Liver (tissue), 9 donors: Measurements from ENCODE around the gene P3H4. TPM values are rescaled to one million over a fixed set of nuclear protein-coding genes. Genes with fewer than 3 reads are reported as not detected.

Experiments
- DNase-seq: peaks from one replicate; pipeline ENCODE4 v3.0.0-alpha.2; 2017; ENCODE audit warnings: low spot score
- H3K27ac ChIP-seq, 2 donors: one replicate each; pipeline ENCODE4 v1.7.0; 2013; ENCODE audit warnings: inconsistent platforms in 2 of 2, low read length in 2 of 2, control low read depth in 1 of 2, low read depth in 1 of 2, mild to moderate bottlenecking in 1 of 2
- H3K27me3 ChIP-seq, 4 donors: one replicate each; pipeline versions ENCODE4 v1.6.1 to v1.7.0; 2013; ENCODE audit warnings: low read length in 3 of 4, inconsistent platforms in 1 of 4, mild to moderate bottlenecking in 1 of 4, moderate library complexity in 1 of 4; ENCODE audit not compliant: control insufficient read depth in 4 of 4, insufficient read depth in 4 of 4
- H3K36me3 ChIP-seq, 4 donors: one replicate each; pipeline versions ENCODE4 v1.6.1 to v1.7.0; 2013; ENCODE audit warnings: low read length in 3 of 4, mild to moderate bottlenecking in 3 of 4, low read depth in 1 of 4, moderate library complexity in 1 of 4; ENCODE audit not compliant: control insufficient read depth in 4 of 4, insufficient read depth in 3 of 4
- H3K4me1 ChIP-seq, 4 donors: one replicate each; pipeline versions ENCODE4 v1.6.1 to v1.7.0; 2013; ENCODE audit warnings: low read length in 3 of 4, mild to moderate bottlenecking in 3 of 4, moderate library complexity in 1 of 4; ENCODE audit not compliant: control insufficient read depth in 4 of 4, insufficient read depth in 4 of 4
- H3K4me3 ChIP-seq, 3 donors: one replicate each; pipeline versions ENCODE4 v1.6.1 to v1.7.0; 2013; ENCODE audit warnings: low read length in 3 of 3, control low read depth in 1 of 3, low read depth in 1 of 3, mild to moderate bottlenecking in 1 of 3
- H3K9ac ChIP-seq, 2 donors: one replicate each; pipeline ENCODE4 v1.7.0; 2013; ENCODE audit warnings: low read length in 2 of 2, mild to moderate bottlenecking in 2 of 2, moderate library complexity in 2 of 2, control low read depth in 1 of 2, low read depth in 1 of 2
- H3K9me3 ChIP-seq, 4 donors: one replicate each; pipeline versions ENCODE4 v1.6.1 to v1.7.0; 2013; ENCODE audit warnings: low read length in 3 of 4; ENCODE audit not compliant: control insufficient read depth in 4 of 4
- ATF3 ChIP-seq: IDR thresholded peaks from 2 replicates; pipeline ENCODE4 v1.6.1; 2016; ENCODE audit warnings: antibody characterized with exemption
- CTCF ChIP-seq: fragments of 150-350 bp; IDR thresholded peaks from 2 replicates; pipeline ENCODE4 v1.5.1; 2017; ENCODE audit warnings: improper control_type of control experiment, low read depth, low read length; ENCODE audit not compliant: missing input control
- EGR1 ChIP-seq, 2 donors: IDR thresholded peaks; 2 replicates each; pipeline ENCODE4 v1.6.1; 2016 to 2018; ENCODE audit warnings: antibody characterized with exemption in 2 of 2, low read depth in 2 of 2
- FOXA1 ChIP-seq: IDR thresholded peaks from 2 replicates; pipeline ENCODE4 v1.6.1; 2016; ENCODE audit warnings: antibody characterized with exemption
- FOXA2 ChIP-seq: IDR thresholded peaks from 2 replicates; pipeline ENCODE4 v1.6.1; 2016; ENCODE audit warnings: antibody characterized with exemption
- GABPA ChIP-seq, 2 donors: IDR thresholded peaks in 1 of 2; conservative IDR thresholded peaks in 1 of 2; 2 replicates each; pipeline ENCODE4 v1.6.1; 2016; ENCODE audit warnings: antibody characterized with exemption in 2 of 2, mild to moderate bottlenecking in 1 of 2, moderate library complexity in 1 of 2
- HNF4A ChIP-seq, 2 donors: conservative IDR thresholded peaks; 2 replicates each; pipeline ENCODE4 v1.6.1; 2016; ENCODE audit warnings: antibody characterized with exemption in 2 of 2, mild to moderate bottlenecking in 2 of 2
- HNF4G ChIP-seq: IDR thresholded peaks from 2 replicates; pipeline ENCODE4 v1.6.1; 2016; ENCODE audit warnings: antibody characterized with exemption
- JUND ChIP-seq, 2 donors: IDR thresholded peaks; 2 replicates each; pipeline ENCODE4 v1.6.1; 2016; ENCODE audit warnings: antibody characterized with exemption in 2 of 2
- MAX ChIP-seq: IDR thresholded peaks from 2 replicates; pipeline ENCODE4 v1.6.1; 2016; ENCODE audit warnings: antibody characterized with exemption
- NR2F2 ChIP-seq: IDR thresholded peaks from 2 replicates; pipeline ENCODE4 v1.6.1; 2016; ENCODE audit warnings: antibody characterized with exemption
- RAD21 ChIP-seq, 2 donors: IDR thresholded peaks; 2 replicates each; pipeline ENCODE4 v1.6.1; 2016; ENCODE audit warnings: antibody characterized with exemption in 2 of 2, mild to moderate bottlenecking in 2 of 2
- REST ChIP-seq: IDR thresholded peaks from 2 replicates; pipeline ENCODE4 v1.6.1; 2016; ENCODE audit warnings: antibody characterized with exemption, mild to moderate bottlenecking
- RXRA ChIP-seq, 2 donors: IDR thresholded peaks; 2 replicates each; pipeline ENCODE4 v1.6.1; 2017 to 2018; ENCODE audit warnings: antibody characterized with exemption in 2 of 2, mild to moderate bottlenecking in 1 of 2
- SP1 ChIP-seq: IDR thresholded peaks from 2 replicates; pipeline ENCODE4 v1.6.1; 2018; ENCODE audit warnings: antibody characterized with exemption, mild to moderate bottlenecking
- TAF1 ChIP-seq: conservative IDR thresholded peaks from 2 replicates; pipeline ENCODE4 v1.6.1; 2016; ENCODE audit warnings: antibody characterized with exemption, mild to moderate bottlenecking
- YY1 ChIP-seq: IDR thresholded peaks from 2 replicates; pipeline ENCODE4 v1.6.1; 2016; ENCODE audit warnings: antibody characterized with exemption, mild to moderate bottlenecking
- WGBS: extraction: QIAGEN DNeasy Blood & Tissue Kit; methylation state at CpG from one replicate; pipeline ENCODE4 v1.1.7; 2013; 5-methylcytosine and 5-hydroxymethylcytosine counted together
- polyA plus RNA-seq, 2 donors: library from polyadenylated mRNA; stranded (reverse) in 1 of 2; unstranded in 1 of 2; fragments of 200-250 nt in 1 of 2; fragments of >200 nt in 1 of 2; fragmentation: Nextera tagmentation in 1 of 2; extraction: Ambion mirVana in 1 of 2; gene quantifications; one replicate each; pipeline versions ENCODE4 v1.2.1 to v1.2.3, GENCODE V29; 2013 to 2015
- total RNA-seq, 2 donors: library from RNA; depleted of rRNA; stranded (reverse); fragments of >200 nt; gene quantifications; one replicate each; pipeline ENCODE4 v1.2.3, GENCODE V29; 2014
- TF ChIP-seq, protein P1 (sequence below): IDR thresholded peaks from 2 replicates; pipeline ENCODE4 v1.6.1; 2016; ENCODE audit warnings: antibody characterized with exemption
- donor health status: healthy.
- donor health status: healthy.
- donor health status: healthy.
- donor health status: healthy.
- donor health status: healthy.

Gene P3H4
- total and polyA plus RNA-seq, 4 donors, result 1.7 to 5.6 (median 2.3) TPM

- 94% methylated on average over 7 of the region's 7 CpGs for WGBS
- no peak overlapping the region for H3K4me3 ChIP-seq
- H3K4me1 ChIP-seq, result no peaks in the 10 kb centered on the region
- H3K27me3 ChIP-seq, result no peaks in the 10 kb centered on the region
- H3K9ac ChIP-seq, result no peak overlapping the region
- peaks cover 0 to 16% (median 4%) of the 10 kb centered on the region in 4 donors for H3K36me3 ChIP-seq
- no peaks in the 10 kb centered on the region for H3K9me3 ChIP-seq
- DNase-seq, result no peak
- TF ChIP-seq REST, result no peak
- no peak for TF ChIP-seq HNF4A (conservative IDR thresholded peaks at IDR 0.05)
- TF ChIP-seq YY1, result no peak
- TF ChIP-seq GABPA (IDR thresholded peaks at IDR 0.05 in 1 of 2, conservative IDR thresholded peaks at IDR 0.05 in 1 of 2), result no peak
- no peak for TF ChIP-seq FOXA2
- TF ChIP-seq EGR1 (IDR thresholded peaks at IDR 0.05; ENCODE audit: low read depth in 2 of 2), result no peak
- no peak for TF ChIP-seq SP1
- TF ChIP-seq RAD21 (IDR thresholded peaks at IDR 0.05), result no peak
- no peak overlapping the region for H3K27ac ChIP-seq
Measured at GRCh38 chr17:41823580-41823979, 11.8 kb upstream of the P3H4 start.

- H3K36me3 ChIP-seq, result peaks cover 0 to 14% (median 4%) of the 10 kb centered on the region in 4 donors
- H3K4me3 ChIP-seq, result no peak overlapping the region
- H3K9me3 ChIP-seq, result no peaks in the 10 kb centered on the region
- 98% methylated on average over 1 of the region's 1 CpG for WGBS
- H3K9ac ChIP-seq, result no peak overlapping the region
- no peaks in the 10 kb centered on the region for H3K4me1 ChIP-seq
- no peak for DNase-seq
- no peaks in the 10 kb centered on the region for H3K27me3 ChIP-seq
- H3K27ac ChIP-seq, result no peak overlapping the region
- TF ChIP-seq, protein P1, sequence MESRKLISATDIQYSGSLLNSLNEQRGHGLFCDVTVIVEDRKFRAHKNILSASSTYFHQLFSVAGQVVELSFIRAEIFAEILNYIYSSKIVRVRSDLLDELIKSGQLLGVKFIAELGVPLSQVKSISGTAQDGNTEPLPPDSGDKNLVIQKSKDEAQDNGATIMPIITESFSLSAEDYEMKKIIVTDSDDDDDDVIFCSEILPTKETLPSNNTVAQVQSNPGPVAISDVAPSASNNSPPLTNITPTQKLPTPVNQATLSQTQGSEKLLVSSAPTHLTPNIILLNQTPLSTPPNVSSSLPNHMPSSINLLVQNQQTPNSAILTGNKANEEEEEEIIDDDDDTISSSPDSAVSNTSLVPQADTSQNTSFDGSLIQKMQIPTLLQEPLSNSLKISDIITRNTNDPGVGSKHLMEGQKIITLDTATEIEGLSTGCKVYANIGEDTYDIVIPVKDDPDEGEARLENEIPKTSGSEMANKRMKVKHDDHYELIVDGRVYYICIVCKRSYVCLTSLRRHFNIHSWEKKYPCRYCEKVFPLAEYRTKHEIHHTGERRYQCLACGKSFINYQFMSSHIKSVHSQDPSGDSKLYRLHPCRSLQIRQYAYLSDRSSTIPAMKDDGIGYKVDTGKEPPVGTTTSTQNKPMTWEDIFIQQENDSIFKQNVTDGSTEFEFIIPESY, result no peak
- TF ChIP-seq YY1 (no peak), SP1 (no peak), MAX (no peak), RXRA (IDR thresholded peaks at IDR 0.05) (no peak), HNF4G (no peak), JUND (IDR thresholded peaks at IDR 0.05) (no peak), RAD21 (IDR thresholded peaks at IDR 0.05) (no peak), HNF4A (conservative IDR thresholded peaks at IDR 0.05) (no peak), TAF1 (no peak), FOXA2 (no peak), NR2F2 (no peak), REST (no peak), ATF3 (no peak), CTCF (no peak), EGR1 (IDR thresholded peaks at IDR 0.05; ENCODE audit: low read depth in 2 of 2) (no peak), FOXA1 (no peak)
Measured at GRCh38 chr17:41823141-41823524, 11.4 kb upstream of the P3H4 start.
